Measurements from ENCODE around the gene STK38. TPM values are rescaled to one million over a fixed set of nuclear protein-coding genes. Genes with fewer than 3 reads are reported as not detected.

The STK38 gene
- total and polyA plus RNA-seq, 2 donors (not counting 1 experiment from before 2014, with no cell fraction given): 26.1 to 67.4 TPM

GRCh38 chr6:36594816-36595643, 47.8 kb upstream of the STK38 start:
- Histone ChIP-seq H3K27ac (ENCODE audit: low read length in 2 of 2) (peak overlapping the region; percentile 93 to 99), H4K20me1 (ENCODE audit: control insufficient read depth, insufficient read depth, low read length, poor library complexity, severe bottlenecking) (peaks cover 52% of the 10 kb centered on the region), H3K9ac (ENCODE audit: low read length) (peak overlapping the region; percentile 94), H3K27me3 (replicated peaks in 1 of 4; ENCODE audit: control extremely low read depth in 1 of 4, control insufficient read depth in 3 of 4, insufficient read depth in 4 of 4, low read length in 3 of 4) (no peaks in the 10 kb centered on the region), H3K4me1 (ENCODE audit: control insufficient read depth in 2 of 2, insufficient read depth in 2 of 2, low read length in 2 of 2) (peaks cover 52 to 62% of the 10 kb centered on the region in 2 donors), H3K4me3 (ENCODE audit: control extremely low read depth in 1 of 5, extremely low read depth in 1 of 5, insufficient read depth in 1 of 5, low read depth in 2 of 5, low read length in 4 of 5) (peak overlapping the region; percentile 91 to 100 (median 97)), H2AFZ (ENCODE audit: insufficient read depth, low read depth, low read length, poor library complexity, severe bottlenecking) (no peak overlapping the region), H3K79me2 (ENCODE audit: control insufficient read depth, insufficient read depth, low read length) (peaks cover 70% of the 10 kb centered on the region), H3K9me3 (ENCODE audit: control extremely low read depth in 1 of 3, control insufficient read depth in 2 of 3, insufficient read depth in 1 of 3, low read length in 2 of 3) (no peaks in the 10 kb centered on the region), H3K36me3 (replicated peaks in 1 of 2; ENCODE audit: control extremely low read depth in 1 of 2, control insufficient read depth in 1 of 2, extremely low read depth in 1 of 2, insufficient read depth in 2 of 2, low read length in 1 of 2) (peaks cover 12 to 34% of the 10 kb centered on the region in 2 experiments), H3K4me2 (replicated peaks; ENCODE audit: low read depth, low read length, poor library complexity, severe bottlenecking) (peak overlapping the region; percentile 79)
- Mint-ChIP-seq H3K9me3 (ENCODE audit: insufficient read depth) (no peaks in the 10 kb centered on the region), H3K4me3 (peak overlapping the region; percentile 90), H3K27me3 (no peaks in the 10 kb centered on the region), H3K4me1 (peaks cover 56% of the 10 kb centered on the region), H3K27ac (peak overlapping the region; percentile 97)
- intact Hi-C loops (cut with micrococcal nuclease): loop anchor here (1.0 to 10.0 kb wide), 9 partner anchors 48 to 580 kb away; partner anchors contain the start of genes FGD2, KCTD20, MAPK14 and PIM1
- ATAC-seq (ENCODE audit: low read depth) (no peak), DNase-seq (peak; percentile 54)
- ChIA-PET POLR2A (interaction anchor here (0.7 to 1.4 kb wide), 4 partner anchors 49 to 97 kb away, joined by 3 to 6 read pairs (median 4); no protein-coding TSS in a partner anchor), CTCF (interaction anchor here (0.8 to 3.9 kb wide), 8 partner anchors 20 to 423 kb away, joined by 3 to 13 read pairs (median 4); no protein-coding TSS in a partner anchor)
- 0% methylated on average over 4 of the region's 15 CpGs for WGBS (ENCODE audit: insufficient coverage)
- TF ChIP-seq, protein P1, sequence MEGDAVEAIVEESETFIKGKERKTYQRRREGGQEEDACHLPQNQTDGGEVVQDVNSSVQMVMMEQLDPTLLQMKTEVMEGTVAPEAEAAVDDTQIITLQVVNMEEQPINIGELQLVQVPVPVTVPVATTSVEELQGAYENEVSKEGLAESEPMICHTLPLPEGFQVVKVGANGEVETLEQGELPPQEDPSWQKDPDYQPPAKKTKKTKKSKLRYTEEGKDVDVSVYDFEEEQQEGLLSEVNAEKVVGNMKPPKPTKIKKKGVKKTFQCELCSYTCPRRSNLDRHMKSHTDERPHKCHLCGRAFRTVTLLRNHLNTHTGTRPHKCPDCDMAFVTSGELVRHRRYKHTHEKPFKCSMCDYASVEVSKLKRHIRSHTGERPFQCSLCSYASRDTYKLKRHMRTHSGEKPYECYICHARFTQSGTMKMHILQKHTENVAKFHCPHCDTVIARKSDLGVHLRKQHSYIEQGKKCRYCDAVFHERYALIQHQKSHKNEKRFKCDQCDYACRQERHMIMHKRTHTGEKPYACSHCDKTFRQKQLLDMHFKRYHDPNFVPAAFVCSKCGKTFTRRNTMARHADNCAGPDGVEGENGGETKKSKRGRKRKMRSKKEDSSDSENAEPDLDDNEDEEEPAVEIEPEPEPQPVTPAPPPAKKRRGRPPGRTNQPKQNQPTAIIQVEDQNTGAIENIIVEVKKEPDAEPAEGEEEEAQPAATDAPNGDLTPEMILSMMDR (IDR thresholded peaks at IDR 0.05): no peak
- TF ChIP-seq EZH2 (IDR thresholded peaks at IDR 0.05; ENCODE audit: borderline replicate concordance, insufficient read depth, low read depth, low read length, poor library complexity, severe bottlenecking): no peak

Measured in B cell (primary cell).